Stimulated activated CD4-positive, alpha-beta T cell treated with anti-CD3 and anti-CD28 coated beads, Interleukin-1b, Interleukin-23, amount 100 ng/mL, for 4 hours (primary cell): ENCODE results near the gene LRFN5.
"Not testable (repeated sequence)": the region's sequence is repeated elsewhere in the genome, so short reads cannot be mapped to it uniquely, and the experiment has no call there.

Experiments
- DNase-seq, 2 donors: peaks; one replicate each; pipeline ENCODE4 v3.0.0-alpha.2; 2020; ENCODE audit warnings: low read depth in 2 of 2

LRFN5 gene

GRCh38 chr14:41606532-41607303 lies at the start of gene LRFN5:
TSS of gene LRFN5 (plus strand) at chr14:41606876.
- DNase-seq: no peak

- DNase-seq: no peak
Measured at GRCh38 chr14:41558490-41558889, 48.2 kb upstream of the LRFN5 start.

GRCh38 chr14:41566864-41567263 lies 39.8 kb upstream of the LRFN5 start:
- not testable (repeated sequence) for DNase-seq

- no peak for DNase-seq
Measured at GRCh38 chr14:41568979-41569378, 37.7 kb upstream of the LRFN5 start.

- DNase-seq: no peak
Measured at GRCh38 chr14:41570415-41571155, 36.1 kb upstream of the LRFN5 start.

GRCh38 chr14:41586237-41586636 lies 20.4 kb upstream of the LRFN5 start:
- no peak for DNase-seq

- DNase-seq: no peak
Measured at GRCh38 chr14:41597647-41598046, 9.0 kb upstream of the LRFN5 start.

GRCh38 chr14:41599805-41600385 lies 6.8 kb upstream of the LRFN5 start:
- not testable (repeated sequence) for DNase-seq

GRCh38 chr14:41604721-41605531 lies 1.8 kb upstream of the LRFN5 start:
- no peak for DNase-seq

GRCh38 chr14:41605550-41606281 lies 960 bp upstream of the LRFN5 start:
- no peak for DNase-seq

- no peak for DNase-seq
Measured at GRCh38 chr14:41606282-41606531, 469 bp upstream of the LRFN5 start.

- DNase-seq: no peak
Measured at GRCh38 chr14:41607304-41607775, 664 bp downstream of the LRFN5 start.

GRCh38 chr14:41607966-41608663 lies 1.4 kb downstream of the LRFN5 start:
- no peak for DNase-seq

- no peak for DNase-seq
Measured at GRCh38 chr14:41608681-41609390, 2.2 kb downstream of the LRFN5 start.

- no peak for DNase-seq
Measured at GRCh38 chr14:41609704-41610183, 3.1 kb downstream of the LRFN5 start.

- DNase-seq: no peak
Measured at GRCh38 chr14:41615011-41615595, 8.4 kb downstream of the LRFN5 start.

GRCh38 chr14:41623736-41624135 lies 17.1 kb downstream of the LRFN5 start:
- no peak for DNase-seq

GRCh38 chr14:41629876-41630275 lies 23.2 kb downstream of the LRFN5 start:
- no peak for DNase-seq

GRCh38 chr14:41634286-41634685 lies 27.6 kb downstream of the LRFN5 start:
- no peak for DNase-seq
